ENCODE measurements around the gene GALNT14. TPM values are rescaled to one million over a fixed set of nuclear protein-coding genes. Genes with fewer than 3 reads are reported as not detected.

The GALNT14 gene
- total and polyA plus RNA-seq, 9 of the 15 experiments (the other 6 are each of a cell fraction or from before 2014, with no cell fraction given): 0.11 TPM; not detected in 8

DNA sequence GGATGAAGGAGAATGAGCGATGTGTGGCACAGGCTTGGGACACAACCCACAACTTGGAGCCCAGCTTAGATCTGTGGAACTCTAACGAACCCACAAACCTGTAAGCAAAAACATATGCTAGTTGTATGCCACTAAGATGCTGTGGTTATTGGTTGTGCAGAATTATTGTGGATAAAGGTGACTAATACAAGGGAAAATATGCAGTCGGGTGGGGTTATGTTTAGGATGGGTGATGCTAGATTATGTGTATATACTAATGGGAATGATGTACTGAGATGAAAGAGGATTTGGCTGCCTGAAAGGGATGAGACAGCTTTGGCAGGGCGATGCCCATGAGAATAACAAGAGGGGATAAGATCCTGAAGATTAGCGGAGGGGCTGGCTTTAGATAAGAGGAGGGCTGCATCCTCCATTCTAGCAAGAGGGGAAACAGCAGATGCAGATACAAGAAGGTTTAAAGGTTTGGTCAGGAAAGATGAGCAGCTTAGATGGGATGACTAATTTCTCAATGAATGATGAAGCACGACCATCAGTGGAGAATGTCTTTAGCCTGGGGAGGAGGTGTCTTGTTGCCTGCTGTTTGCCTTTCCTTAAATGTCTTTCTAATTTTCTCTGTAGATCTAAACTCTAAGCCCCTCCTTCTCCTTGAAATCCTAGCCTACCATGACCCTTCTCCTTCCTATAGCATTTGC is 49.6 kb downstream of the GALNT14 start (continued):
- TF ChIP-seq ZBTB40 (IDR thresholded peaks at IDR 0.05) (no peak), ZBTB40 (CRISPR knock-in tag; IDR thresholded peaks at IDR 0.05) (no peak), NR2C1 (IDR thresholded peaks at IDR 0.05) (no peak), NR2C1 (tag; IDR thresholded peaks at IDR 0.05) (no peak), ZNF174 (CRISPR knock-in tag; IDR thresholded peaks at IDR 0.05) (no peak), ZNF76 (CRISPR knock-in tag; IDR thresholded peaks at IDR 0.05; ENCODE audit: borderline replicate concordance) (no peak), ZHX1 (conservative IDR thresholded peaks at IDR 0.05; ENCODE audit: low read length) (no peak)
- TF ChIP-seq, protein P1, sequence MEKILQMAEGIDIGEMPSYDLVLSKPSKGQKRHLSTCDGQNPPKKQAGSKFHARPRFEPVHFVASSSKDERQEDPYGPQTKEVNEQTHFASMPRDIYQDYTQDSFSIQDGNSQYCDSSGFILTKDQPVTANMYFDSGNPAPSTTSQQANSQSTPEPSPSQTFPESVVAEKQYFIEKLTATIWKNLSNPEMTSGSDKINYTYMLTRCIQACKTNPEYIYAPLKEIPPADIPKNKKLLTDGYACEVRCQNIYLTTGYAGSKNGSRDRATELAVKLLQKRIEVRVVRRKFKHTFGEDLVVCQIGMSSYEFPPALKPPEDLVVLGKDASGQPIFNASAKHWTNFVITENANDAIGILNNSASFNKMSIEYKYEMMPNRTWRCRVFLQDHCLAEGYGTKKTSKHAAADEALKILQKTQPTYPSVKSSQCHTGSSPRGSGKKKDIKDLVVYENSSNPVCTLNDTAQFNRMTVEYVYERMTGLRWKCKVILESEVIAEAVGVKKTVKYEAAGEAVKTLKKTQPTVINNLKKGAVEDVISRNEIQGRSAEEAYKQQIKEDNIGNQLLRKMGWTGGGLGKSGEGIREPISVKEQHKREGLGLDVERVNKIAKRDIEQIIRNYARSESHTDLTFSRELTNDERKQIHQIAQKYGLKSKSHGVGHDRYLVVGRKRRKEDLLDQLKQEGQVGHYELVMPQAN (IDR thresholded peaks at IDR 0.05; ENCODE audit: borderline replicate concordance): no peak
